H9 (cell line): ENCODE results near the gene CHKB. TPM values are rescaled to one million over a fixed set of nuclear protein-coding genes. Genes with fewer than 3 reads are reported as not detected.

Source experiments
- DNase-seq: peaks from one replicate; pipeline ENCODE4 v3.0.0-alpha.2; 2017
- H2AFZ ChIP-seq: one replicate; pipeline ENCODE4 v1.6.1; 2013; ENCODE audit warnings: mild to moderate bottlenecking, low read length, control low read depth, moderate library complexity
- H2AK5ac ChIP-seq: 2 replicates; pipeline ENCODE4 v1.6.1; 2013; ENCODE audit warnings: low read length, control low read depth, mixed read lengths; ENCODE audit not compliant: insufficient read length
- H2BK120ac ChIP-seq: one replicate; pipeline ENCODE4 v1.6.1; 2013; ENCODE audit warnings: low read depth, mild to moderate bottlenecking, low read length, control low read depth, inconsistent platforms; ENCODE audit not compliant: poor library complexity, severe bottlenecking
- H2BK12ac ChIP-seq: 2 replicates; pipeline ENCODE4 v1.6.1; 2013; ENCODE audit warnings: low read length, control low read depth, mixed read lengths, low read depth; ENCODE audit not compliant: insufficient read length
- H2BK15ac ChIP-seq: 2 replicates; pipeline ENCODE4 v1.6.1; 2013; ENCODE audit warnings: low read depth, low read length, control low read depth
- H2BK20ac ChIP-seq: one replicate; pipeline ENCODE4 v1.6.1; 2013; ENCODE audit warnings: low read depth, mild to moderate bottlenecking, low read length, control low read depth, inconsistent platforms; ENCODE audit not compliant: poor library complexity, severe bottlenecking
- H2BK5ac ChIP-seq: 2 replicates; pipeline ENCODE4 v1.6.1; 2013; ENCODE audit warnings: low read length, control low read depth, mixed read lengths; ENCODE audit not compliant: insufficient read length
- H3K14ac ChIP-seq: 2 replicates; pipeline ENCODE4 v1.6.1; 2013; ENCODE audit warnings: low read length, control low read depth; ENCODE audit not compliant: insufficient read depth
- H3K18ac ChIP-seq: 2 replicates; pipeline ENCODE4 v1.6.1; 2013; ENCODE audit warnings: low read depth, mild to moderate bottlenecking, mixed read lengths, low read length, control low read depth; ENCODE audit not compliant: insufficient read length
- H3K23ac ChIP-seq: 2 replicates; pipeline ENCODE4 v1.6.1; 2013; ENCODE audit warnings: low read length, control low read depth, mixed read lengths, low read depth; ENCODE audit not compliant: insufficient read length
- H3K23me2 ChIP-seq: 2 replicates; pipeline ENCODE4 v1.6.1; 2013; ENCODE audit warnings: low read depth, mild to moderate bottlenecking, mixed read lengths, low read length, control low read depth; ENCODE audit not compliant: insufficient read length, poor library complexity, severe bottlenecking
- H3K27ac ChIP-seq: 2 replicates; pipeline ENCODE4 v1.5.1; 2013; ENCODE audit warnings: low read length, control low read depth, mixed read lengths, low read depth; ENCODE audit not compliant: insufficient read length
- H3K27me3 ChIP-seq: 2 replicates; pipeline ENCODE4 v1.6.1; 2013; ENCODE audit warnings: low read length, control low read depth, inconsistent platforms; ENCODE audit not compliant: insufficient read depth
- H3K4ac ChIP-seq: 2 replicates; pipeline ENCODE4 v1.6.1; 2013; ENCODE audit warnings: low read depth, mild to moderate bottlenecking, control low read depth, inconsistent platforms, low read length, moderate library complexity
- H3K4me1 ChIP-seq: 2 replicates; pipeline ENCODE4 v1.6.1; 2013; ENCODE audit warnings: low read length, control low read depth, inconsistent platforms; ENCODE audit not compliant: insufficient read depth
- H3K4me2 ChIP-seq: 2 replicates; pipeline ENCODE4 v1.6.1; 2013; ENCODE audit warnings: low read length, control low read depth, mixed read lengths; ENCODE audit not compliant: insufficient read length, insufficient read depth
- H3K56ac ChIP-seq: 2 replicates; pipeline ENCODE4 v1.6.1; 2013; ENCODE audit warnings: low read depth, mild to moderate bottlenecking, mixed read lengths, low read length, control low read depth; ENCODE audit not compliant: insufficient read length
- H3K79me1 ChIP-seq: 2 replicates; pipeline ENCODE4 v1.6.1; 2013; ENCODE audit warnings: low read depth, mild to moderate bottlenecking, moderate library complexity, low read length, control low read depth, inconsistent platforms; ENCODE audit not compliant: insufficient read depth, poor library complexity, severe bottlenecking
- H3K79me2 ChIP-seq: 2 replicates; pipeline ENCODE4 v1.6.1; 2013; ENCODE audit warnings: low read length, control low read depth, inconsistent platforms; ENCODE audit not compliant: insufficient read depth
- H3K9ac ChIP-seq: 2 replicates; pipeline ENCODE4 v1.6.1; 2013; ENCODE audit warnings: low read length, control low read depth, mixed read lengths; ENCODE audit not compliant: insufficient read length; ENCODE audit errors: extremely low read depth
- H3K9me3 ChIP-seq: one replicate; pipeline ENCODE4 v1.6.1; 2013; ENCODE audit warnings: low read depth, low read length, inconsistent platforms; ENCODE audit not compliant: control insufficient read depth
- H3T11ph ChIP-seq: one replicate; pipeline ENCODE4 v1.6.1; 2013; ENCODE audit warnings: mild to moderate bottlenecking, low read length, control low read depth, inconsistent platforms
- H4K20me1 ChIP-seq: one replicate; pipeline ENCODE4 v1.6.1; 2013; ENCODE audit not compliant: control insufficient read depth, insufficient read length, insufficient read depth
- H4K5ac ChIP-seq: 2 replicates; pipeline ENCODE4 v1.6.1; 2013; ENCODE audit warnings: low read depth, mild to moderate bottlenecking, mixed read lengths, low read length, control low read depth; ENCODE audit not compliant: insufficient read length
- H4K8ac ChIP-seq: replicated peaks from 2 replicates; pipeline ENCODE4 v1.6.1; 2013; ENCODE audit warnings: low read length, control low read depth, mixed read lengths, low read depth; ENCODE audit not compliant: insufficient read length
- H4K91ac ChIP-seq: 2 replicates; pipeline ENCODE4 v1.6.1; 2013; ENCODE audit warnings: low read depth, mild to moderate bottlenecking, moderate library complexity, mixed read lengths, low read length, control low read depth; ENCODE audit not compliant: insufficient read length
- H3K27ac Mint-ChIP-seq, 3 experiments: 2 replicates in 2 of 3; 3 replicates in 1 of 3; pipeline ENCODE4 v1.8.0; 2020 to 2021; ENCODE audit warnings: mixed read lengths in 3 of 3, mild to moderate bottlenecking in 1 of 3, moderate library complexity in 1 of 3
- H3K27me3 Mint-ChIP-seq: 2 replicates; pipeline ENCODE4 v1.8.0; 2021; ENCODE audit warnings: low read depth, mild to moderate bottlenecking, moderate library complexity, mixed read lengths
- H3K36me3 Mint-ChIP-seq, 3 experiments: 2 replicates in 2 of 3; 3 replicates in 1 of 3; pipeline ENCODE4 v1.8.0; 2020 to 2021; ENCODE audit warnings: low read depth in 3 of 3, mixed read lengths in 3 of 3; ENCODE audit not compliant: insufficient read depth in 1 of 3
- H3K4me1 Mint-ChIP-seq, 2 experiments: 2 replicates each; pipeline ENCODE4 v1.8.0; 2020; ENCODE audit warnings: mixed read lengths in 2 of 2
- H3K4me3 Mint-ChIP-seq, 2 experiments: 2 replicates in 1 of 2; 3 replicates in 1 of 2; pipeline ENCODE4 v1.8.0; 2020 to 2021; ENCODE audit warnings: mild to moderate bottlenecking in 2 of 2, mixed read lengths in 2 of 2, moderate library complexity in 1 of 2
- H3K9me3 Mint-ChIP-seq, 2 experiments: 2 replicates in 1 of 2; 3 replicates in 1 of 2; pipeline ENCODE4 v1.8.0; 2020; ENCODE audit warnings: mild to moderate bottlenecking in 2 of 2, mixed read lengths in 2 of 2, moderate library complexity in 1 of 2
- CTCF ChIP-seq: fragments of 200-600 bp; sonication (generic); conservative IDR thresholded peaks from 3 replicates; pipeline ENCODE4 v1.8.0; 2021; ENCODE audit warnings: antibody characterized with exemption, mild to moderate bottlenecking
- WGBS: extraction: QIAGEN DNeasy Blood & Tissue Kit; methylation state at CpG from one replicate; pipeline ENCODE4 v1.1.7; 2013; ENCODE audit warnings: missing lambda C conversion rate, low lambda C conversion rate, mixed read lengths; ENCODE audit not compliant: insufficient read length; ENCODE audit errors: extremely low coverage; 5-methylcytosine and 5-hydroxymethylcytosine counted together
- total RNA-seq: library from RNA; stranded (reverse); gene quantifications from 2 replicates; pipeline ENCODE4 v1.2.1, GENCODE V29; 2021

The CHKB gene
- total RNA-seq, 1 experiment from 2014 or later, result 64.9 TPM

- Histone ChIP-seq H3K9me3 (no peaks in the 10 kb centered on the region), H3K27ac (no peak overlapping the region), H2AK5ac (no peak overlapping the region), H2BK12ac (no peak overlapping the region), H3K79me2 (no peaks in the 10 kb centered on the region), H4K8ac (no peak overlapping the region), H3K56ac (no peak overlapping the region), H4K91ac (no peak overlapping the region), H2BK15ac (no peak overlapping the region), H3K4me2 (no peak overlapping the region), H2BK5ac (no peak overlapping the region), H3K23ac (no peak overlapping the region), H3K14ac (no peak overlapping the region), H3T11ph (no peak overlapping the region), H3K79me1 (no peaks in the 10 kb centered on the region), H2AFZ (no peak overlapping the region), H2BK20ac (no peak overlapping the region), H3K18ac (no peak overlapping the region), H3K23me2 (no peaks in the 10 kb centered on the region), H4K5ac (no peak overlapping the region), H3K4me1 (no peaks in the 10 kb centered on the region), H2BK120ac (no peak overlapping the region), H4K20me1 (no peaks in the 10 kb centered on the region), H3K4ac (no peak overlapping the region), H3K9ac (no peak overlapping the region), H3K27me3 (no peaks in the 10 kb centered on the region)
- H3K27ac Mint-ChIP-seq, result no peak overlapping the region
- no peak overlapping the region for H3K4me3 Mint-ChIP-seq
- DNase-seq, result no peak
- no peaks in the 10 kb centered on the region for H3K4me1 Mint-ChIP-seq
- no peaks in the 10 kb centered on the region for H3K9me3 Mint-ChIP-seq
- H3K36me3 Mint-ChIP-seq, result peaks cover 13 to 79% (median 73%) of the 10 kb centered on the region in 3 experiments
- no peak for TF ChIP-seq CTCF
- no CpG with 5 or more reads among the region's 26 CpGs for WGBS
- H3K27me3 Mint-ChIP-seq, result no peaks in the 10 kb centered on the region; the same call in 1 of the 2 replicates
Measured at GRCh38 chr22:50573491-50574382, 8.9 kb downstream of the CHKB start.
